WERI-Rb-1 (cell line): ENCODE measurements around the gene ALPK1.

Experiments
- DNase-seq: peaks from one replicate; pipeline ENCODE4 v3.0.0-alpha.2; 2020
- H3K27ac ChIP-seq: fragments of 250-450 bp; sonication (Bioruptor Pico); 2 replicates; pipeline ENCODE4 v1.5.1; 2020; ENCODE audit warnings: mild to moderate bottlenecking, moderate library complexity
- H3K27me3 ChIP-seq: fragments of 250-450 bp; sonication (Bioruptor Pico); 2 replicates; pipeline ENCODE4 v1.5.1; 2021; ENCODE audit warnings: mild to moderate bottlenecking, low read depth, moderate library complexity; ENCODE audit not compliant: insufficient read depth, severe bottlenecking
- H3K36me3 ChIP-seq: fragments of 250-450 bp; sonication (Bioruptor Pico); 2 replicates; pipeline ENCODE4 v1.5.1; 2020; ENCODE audit warnings: mild to moderate bottlenecking, moderate library complexity
- H3K4me3 ChIP-seq: 2 replicates; pipeline ENCODE4 v1.5.1; 2011; ENCODE audit warnings: low read depth, mild to moderate bottlenecking, control low read depth, low read length
- H3K9me3 ChIP-seq: fragments of 250-450 bp; sonication (Bioruptor Pico); 2 replicates; pipeline ENCODE4 v1.5.1; 2021; ENCODE audit warnings: mild to moderate bottlenecking, moderate library complexity; ENCODE audit not compliant: severe bottlenecking
- CTCF ChIP-seq: IDR thresholded peaks from 2 replicates; pipeline ENCODE4 v1.5.1; 2011; ENCODE audit warnings: low read depth, mild to moderate bottlenecking, control low read depth, inconsistent platforms, low read length

The ALPK1 gene

GRCh38 chr4:112371361-112371760 is 74.2 kb downstream of the ALPK1 start:
- H3K36me3 ChIP-seq = no peaks in the 10 kb centered on the region
- DNase-seq = no peak
- no peaks in the 10 kb centered on the region for H3K27me3 ChIP-seq
- no peak overlapping the region for H3K27ac ChIP-seq
- no peak overlapping the region for H3K4me3 ChIP-seq
- TF ChIP-seq CTCF = no peak
- peaks cover 3% of the 10 kb centered on the region for H3K9me3 ChIP-seq

- no peak overlapping the region for H3K4me3 ChIP-seq
- no peaks in the 10 kb centered on the region for H3K36me3 ChIP-seq
- H3K9me3 ChIP-seq = no peaks in the 10 kb centered on the region
- no peaks in the 10 kb centered on the region for H3K27me3 ChIP-seq
- H3K27ac ChIP-seq = no peak overlapping the region
- no peak for TF ChIP-seq CTCF
- no peak for DNase-seq
Observed at GRCh38 chr4:112374850-112375249, 77.7 kb downstream of the ALPK1 start.

- DNase-seq = no peak
- TF ChIP-seq CTCF = no peak
- H3K27me3 ChIP-seq = no peaks in the 10 kb centered on the region
- H3K4me3 ChIP-seq = no peak overlapping the region
- H3K9me3 ChIP-seq = no peaks in the 10 kb centered on the region
- H3K36me3 ChIP-seq = no peaks in the 10 kb centered on the region
- H3K27ac ChIP-seq = no peak overlapping the region
Observed at GRCh38 chr4:112377171-112377570, 80.0 kb downstream of the ALPK1 start.

- Histone ChIP-seq H3K27ac (no peak overlapping the region), H3K27me3 (no peaks in the 10 kb centered on the region), H3K4me3 (no peak overlapping the region), H3K9me3 (no peaks in the 10 kb centered on the region), H3K36me3 (no peaks in the 10 kb centered on the region)
- TF ChIP-seq CTCF = no peak
- no peak for DNase-seq
Observed at GRCh38 chr4:112377594-112378242, 80.5 kb downstream of the ALPK1 start.

GRCh38 chr4:112378243-112378620 is 81.1 kb downstream of the ALPK1 start:
- TF ChIP-seq CTCF = no peak

GRCh38 chr4:112378858-112379257 is 81.7 kb downstream of the ALPK1 start:
- no peak overlapping the region for H3K27ac ChIP-seq
- no peaks in the 10 kb centered on the region for H3K36me3 ChIP-seq
- H3K27me3 ChIP-seq = no peaks in the 10 kb centered on the region
- no peak overlapping the region for H3K4me3 ChIP-seq
- no peak for TF ChIP-seq CTCF
- no peaks in the 10 kb centered on the region for H3K9me3 ChIP-seq
- no peak for DNase-seq

More at GRCh38 chr4:112378243-112378620, 81.1 kb downstream of the ALPK1 start:
- DNase-seq = no peak
- H3K4me3 ChIP-seq = no peak overlapping the region
- no peak overlapping the region for H3K27ac ChIP-seq
- no peaks in the 10 kb centered on the region for H3K36me3 ChIP-seq
- H3K9me3 ChIP-seq = no peaks in the 10 kb centered on the region
- H3K27me3 ChIP-seq = no peaks in the 10 kb centered on the region
